ENCODE measurements around the gene ALOX12B. TPM values are rescaled to one million over a fixed set of nuclear protein-coding genes. Genes with fewer than 3 reads are reported as not detected.
A peak's percentile ranks its signal among the peaks of the same experiment; 100 is the strongest.

Gene ALOX12B
- total and polyA plus RNA-seq, 3 experiments from 2014 or later = 1.3 to 1.9 TPM; not detected in 1

GRCh38 chr17:8068736-8069586 lies 18.6 kb downstream of the ALOX12B start:
- Mint-ChIP-seq H3K4me3 (no peak overlapping the region), H3K36me3 (no peaks in the 10 kb centered on the region), H3K4me1 (peaks cover 12 to 18% (median 16%) of the 10 kb centered on the region in 3 donors), H3K9me3 (peaks cover 0 to 1% (median 0%) of the 10 kb centered on the region in 5 donors), H3K27ac (no peak overlapping the region), H3K27me3 (peaks cover 31 to 32% of the 10 kb centered on the region in 2 donors)
- Histone ChIP-seq H3K9me3 (ENCODE audit: low read length) (no peaks in the 10 kb centered on the region), H3K27ac (ENCODE audit: low read depth, low read length) (no peak overlapping the region), H3K27me3 (ENCODE audit: insufficient read depth, low read length, poor library complexity, severe bottlenecking) (peaks cover 3% of the 10 kb centered on the region), H3K4me1 (ENCODE audit: insufficient read depth, low read length) (peaks cover 20% of the 10 kb centered on the region), H3K36me3 (ENCODE audit: insufficient read depth, low read length) (no peaks in the 10 kb centered on the region), H3K4me3 (ENCODE audit: low read length) (no peak overlapping the region)
- no peak for DNase-seq
- ChIA-PET CTCF (interaction anchor here (1.5 to 4.5 kb wide), 4 partner anchors 8 to 24 kb away, joined by 4 to 26 read pairs (median 20); no protein-coding TSS in a partner anchor), POLR2A (interaction anchor here (1.2 kb wide), 1 partner anchor 9 kb away, joined by 3 read pairs; no protein-coding TSS in a partner anchor)

GRCh38 chr17:8067806-8068205 lies 19.7 kb downstream of the ALOX12B start:
- H3K4me1 ChIP-seq (ENCODE audit: insufficient read depth, low read length) = peaks cover 9% of the 10 kb centered on the region
- H3K4me3 ChIP-seq (ENCODE audit: low read length) = no peak overlapping the region
- Mint-ChIP-seq H3K36me3 (no peaks in the 10 kb centered on the region), H3K4me1 (peaks cover 3 to 7% (median 5%) of the 10 kb centered on the region in 3 donors), H3K27ac (peak overlapping the region in 1 of 8 donors; percentile 13), H3K27me3 (peaks cover 31 to 35% of the 10 kb centered on the region in 2 donors), H3K4me3 (no peak overlapping the region), H3K9me3 (no peaks in the 10 kb centered on the region)
- ChIA-PET POLR2A (no interaction called here), CTCF (no interaction called here)
- H3K36me3 ChIP-seq (ENCODE audit: insufficient read depth, low read length) = no peaks in the 10 kb centered on the region
- no peaks in the 10 kb centered on the region for H3K9me3 ChIP-seq (ENCODE audit: low read length)
- DNase-seq = no peak
- peaks cover 7% of the 10 kb centered on the region for H3K27me3 ChIP-seq (ENCODE audit: insufficient read depth, low read length, poor library complexity, severe bottlenecking)
- H3K27ac ChIP-seq (ENCODE audit: low read depth, low read length) = no peak overlapping the region

GRCh38 chr17:8066841-8067775 lies 20.4 kb downstream of the ALOX12B start:
- ChIA-PET CTCF (no interaction called here), POLR2A (no interaction called here)
- peaks cover 0 to 5% (median 0%) of the 10 kb centered on the region in 3 donors for H3K4me1 Mint-ChIP-seq
- H3K27ac Mint-ChIP-seq = peak overlapping the region in 1 of 8 donors; percentile 81
- H3K9me3 Mint-ChIP-seq = no peaks in the 10 kb centered on the region
- no peak overlapping the region for H3K4me3 ChIP-seq (ENCODE audit: low read length)
- H3K4me1 ChIP-seq (ENCODE audit: insufficient read depth, low read length) = peaks cover 2% of the 10 kb centered on the region
- H3K27ac ChIP-seq (ENCODE audit: low read depth, low read length) = no peak overlapping the region
- no peaks in the 10 kb centered on the region for H3K36me3 ChIP-seq (ENCODE audit: insufficient read depth, low read length)
- peaks cover 32 to 33% of the 10 kb centered on the region in 2 donors for H3K27me3 Mint-ChIP-seq
- no peak overlapping the region for H3K4me3 Mint-ChIP-seq
- H3K27me3 ChIP-seq (ENCODE audit: insufficient read depth, low read length, poor library complexity, severe bottlenecking) = peaks cover 7% of the 10 kb centered on the region
- H3K9me3 ChIP-seq (ENCODE audit: low read length) = no peaks in the 10 kb centered on the region
- DNase-seq = no peak
- H3K36me3 Mint-ChIP-seq = no peaks in the 10 kb centered on the region

GRCh38 chr17:8064561-8065019 lies 22.9 kb downstream of the ALOX12B start:
- Mint-ChIP-seq H3K9me3 (no peaks in the 10 kb centered on the region), H3K36me3 (no peaks in the 10 kb centered on the region), H3K4me3 (no peak overlapping the region), H3K27me3 (peaks cover 33 to 41% of the 10 kb centered on the region in 2 donors), H3K4me1 (peaks cover 0 to 5% (median 0%) of the 10 kb centered on the region in 3 donors), H3K27ac (no peak overlapping the region)
- H3K9me3 ChIP-seq (ENCODE audit: low read length) = no peaks in the 10 kb centered on the region
- CTCF ChIA-PET = interaction anchor here (1.0 to 1.3 kb wide), 3 partner anchors 8 to 14 kb away, joined by 3 to 4 read pairs (median 3); no protein-coding TSS in a partner anchor
- DNase-seq = no peak
- no peaks in the 10 kb centered on the region for H3K36me3 ChIP-seq (ENCODE audit: insufficient read depth, low read length)
- H3K4me3 ChIP-seq (ENCODE audit: low read length) = no peak overlapping the region
- H3K27ac ChIP-seq (ENCODE audit: low read depth, low read length) = no peak overlapping the region
- POLR2A ChIA-PET = no interaction called here
- H3K27me3 ChIP-seq (ENCODE audit: insufficient read depth, low read length, poor library complexity, severe bottlenecking) = peaks cover 11% of the 10 kb centered on the region
- H3K4me1 ChIP-seq (ENCODE audit: insufficient read depth, low read length) = no peaks in the 10 kb centered on the region

GRCh38 chr17:8063761-8064534 lies 23.6 kb downstream of the ALOX12B start:
- H3K9me3 ChIP-seq (ENCODE audit: low read length) = no peaks in the 10 kb centered on the region
- peak in 1 of 5 donors; percentile 28 for DNase-seq
- H3K4me1 ChIP-seq (ENCODE audit: insufficient read depth, low read length) = no peaks in the 10 kb centered on the region
- no peak overlapping the region for H3K27ac ChIP-seq (ENCODE audit: low read depth, low read length)
- no peak overlapping the region for H3K4me3 ChIP-seq (ENCODE audit: low read length)
- H3K36me3 ChIP-seq (ENCODE audit: insufficient read depth, low read length) = no peaks in the 10 kb centered on the region
- H3K4me1 Mint-ChIP-seq = peaks cover 0 to 5% (median 0%) of the 10 kb centered on the region in 3 donors
- H3K9me3 Mint-ChIP-seq = no peaks in the 10 kb centered on the region
- no peaks in the 10 kb centered on the region for H3K36me3 Mint-ChIP-seq
- peak overlapping the region in 1 of 8 donors; percentile 54 for H3K27ac Mint-ChIP-seq
- CTCF ChIA-PET = interaction anchor here (1.3 kb wide), 1 partner anchor 14 kb away, joined by 4 read pairs; no protein-coding TSS in a partner anchor
- H3K27me3 Mint-ChIP-seq = peaks cover 37 to 48% of the 10 kb centered on the region in 2 donors
- H3K4me3 Mint-ChIP-seq = no peak overlapping the region
- POLR2A ChIA-PET = no interaction called here
- H3K27me3 ChIP-seq (ENCODE audit: insufficient read depth, low read length, poor library complexity, severe bottlenecking) = peaks cover 18% of the 10 kb centered on the region

GRCh38 chr17:8062807-8063483 lies 24.6 kb downstream of the ALOX12B start:
- H3K9me3 Mint-ChIP-seq = no peaks in the 10 kb centered on the region
- no peaks in the 10 kb centered on the region for H3K36me3 ChIP-seq (ENCODE audit: insufficient read depth, low read length)
- H3K27ac ChIP-seq (ENCODE audit: low read depth, low read length) = no peak overlapping the region
- H3K27me3 ChIP-seq (ENCODE audit: insufficient read depth, low read length, poor library complexity, severe bottlenecking) = peaks cover 21% of the 10 kb centered on the region
- peaks cover 0 to 5% (median 0%) of the 10 kb centered on the region in 3 donors for H3K4me1 Mint-ChIP-seq
- H3K9me3 ChIP-seq (ENCODE audit: low read length) = no peaks in the 10 kb centered on the region
- ChIA-PET CTCF (interaction anchor here (1.1 to 4.6 kb wide), 6 partner anchors 8 to 319 kb away, joined by 4 to 42 read pairs (median 19); no protein-coding TSS in a partner anchor), POLR2A (no interaction called here)
- H3K4me3 ChIP-seq (ENCODE audit: low read length) = no peak overlapping the region
- H3K4me1 ChIP-seq (ENCODE audit: insufficient read depth, low read length) = no peaks in the 10 kb centered on the region
- no peaks in the 10 kb centered on the region for H3K36me3 Mint-ChIP-seq
- H3K27ac Mint-ChIP-seq = peak overlapping the region in 2 of 8 donors; percentile 2 to 55
- H3K27me3 Mint-ChIP-seq = peaks cover 37 to 52% of the 10 kb centered on the region in 2 donors
- H3K4me3 Mint-ChIP-seq = no peak overlapping the region
- no peak for DNase-seq

GRCh38 chr17:8062435-8062806 lies 25.1 kb downstream of the ALOX12B start:
- Histone ChIP-seq H3K27ac (ENCODE audit: low read depth, low read length) (no peak overlapping the region), H3K9me3 (ENCODE audit: low read length) (no peaks in the 10 kb centered on the region), H3K4me1 (ENCODE audit: insufficient read depth, low read length) (peaks cover 2% of the 10 kb centered on the region), H3K4me3 (ENCODE audit: low read length) (no peak overlapping the region), H3K36me3 (ENCODE audit: insufficient read depth, low read length) (no peaks in the 10 kb centered on the region), H3K27me3 (ENCODE audit: insufficient read depth, low read length, poor library complexity, severe bottlenecking) (peaks cover 21% of the 10 kb centered on the region)
- Mint-ChIP-seq H3K4me1 (peaks cover 3 to 8% (median 3%) of the 10 kb centered on the region in 3 donors), H3K27ac (no peak overlapping the region), H3K4me3 (no peak overlapping the region), H3K9me3 (no peaks in the 10 kb centered on the region), H3K27me3 (peaks cover 37 to 57% of the 10 kb centered on the region in 2 donors), H3K36me3 (no peaks in the 10 kb centered on the region)
- no peak for DNase-seq
- POLR2A ChIA-PET = no interaction called here
- CTCF ChIA-PET = interaction anchor here (1.1 to 4.6 kb wide), 8 partner anchors 8 to 319 kb away, joined by 4 to 42 read pairs (median 19); no protein-coding TSS in a partner anchor
